ENCODE results near the gene FNDC3A.
"Not testable (repeated sequence)": the region's sequence is repeated elsewhere in the genome, so short reads cannot be mapped to it uniquely, and the experiment has no call there.

The FNDC3A gene

GRCh38 chr13:48975101-48975855 is 434 bp upstream of the FNDC3A start:
- peak; percentile 27 to 36 for DNase-seq (ENCODE audit: low read depth in 2 of 2)

- DNase-seq (ENCODE audit: low read depth in 2 of 2) = no peak
These were observed 1.0 kb downstream of the FNDC3A start for GRCh38 chr13:48976576-48977285.

GRCh38 chr13:48977286-48977625 is 1.5 kb downstream of the FNDC3A start:
- no peak for DNase-seq (ENCODE audit: low read depth in 2 of 2)

GRCh38 chr13:48977973-48978372 is 2.3 kb downstream of the FNDC3A start:
- DNase-seq (ENCODE audit: low read depth in 2 of 2) = no peak

- no peak for DNase-seq (ENCODE audit: low read depth in 2 of 2)
These were observed 3.4 kb downstream of the FNDC3A start for GRCh38 chr13:48978942-48979601.

- no peak for DNase-seq (ENCODE audit: low read depth in 2 of 2)
These were observed 4.2 kb downstream of the FNDC3A start for GRCh38 chr13:48979892-48980291.

- no peak for DNase-seq (ENCODE audit: low read depth in 2 of 2)
These were observed 7.6 kb downstream of the FNDC3A start for GRCh38 chr13:48983331-48983730.

GRCh38 chr13:48985756-48986155 is 10.0 kb downstream of the FNDC3A start:
- no peak for DNase-seq (ENCODE audit: low read depth in 2 of 2)

GRCh38 chr13:48990900-48991299 is 15.2 kb downstream of the FNDC3A start:
- no peak for DNase-seq (ENCODE audit: low read depth in 2 of 2)

GRCh38 chr13:48993150-48993549 is 17.4 kb downstream of the FNDC3A start:
- DNase-seq (ENCODE audit: low read depth in 2 of 2) = no peak

GRCh38 chr13:48994706-48995105 is 19.0 kb downstream of the FNDC3A start:
- DNase-seq (ENCODE audit: low read depth in 2 of 2) = no peak

GRCh38 chr13:48998641-48999292 is 23.1 kb downstream of the FNDC3A start:
- no peak for DNase-seq (ENCODE audit: low read depth in 2 of 2)

GRCh38 chr13:49000247-49000646 is 24.5 kb downstream of the FNDC3A start:
- no peak for DNase-seq (ENCODE audit: low read depth in 2 of 2)

- DNase-seq (ENCODE audit: low read depth in 2 of 2) = not testable (repeated sequence)
These were observed 43.4 kb downstream of the FNDC3A start for GRCh38 chr13:49018986-49019635.

- DNase-seq (ENCODE audit: low read depth in 2 of 2) = no peak
These were observed 44.6 kb downstream of the FNDC3A start for GRCh38 chr13:49020328-49020727.

GRCh38 chr13:49020940-49021553 is 45.3 kb downstream of the FNDC3A start:
- no peak for DNase-seq (ENCODE audit: low read depth in 2 of 2)

GRCh38 chr13:49021953-49022352 is 46.2 kb downstream of the FNDC3A start:
- no peak for DNase-seq (ENCODE audit: low read depth in 2 of 2)

- DNase-seq (ENCODE audit: low read depth in 2 of 2) = no peak
These were observed 46.9 kb downstream of the FNDC3A start for GRCh38 chr13:49022472-49023144.

GRCh38 chr13:49023431-49023830 is 47.7 kb downstream of the FNDC3A start:
- no peak for DNase-seq (ENCODE audit: low read depth in 2 of 2)

GRCh38 chr13:49026851-49027250 is 51.1 kb downstream of the FNDC3A start:
- DNase-seq (ENCODE audit: low read depth in 2 of 2) = no peak

GRCh38 chr13:49029570-49029969 is 53.9 kb downstream of the FNDC3A start:
- DNase-seq (ENCODE audit: low read depth in 2 of 2) = no peak
